Duodenal mucosa (tissue), 2 donors: ENCODE results near the gene SH3BP1.

Experiments
- H3K27ac ChIP-seq: one replicate; pipeline ENCODE4 v1.7.0; 2013; ENCODE audit warnings: low read depth, low read length
- H3K27me3 ChIP-seq, 2 donors: one replicate each; pipeline ENCODE4 v1.7.0; 2013; ENCODE audit warnings: low read length in 2 of 2, control low read depth in 1 of 2; ENCODE audit not compliant: insufficient read depth in 2 of 2, control insufficient read depth in 1 of 2
- H3K36me3 ChIP-seq, 2 donors: one replicate each; pipeline ENCODE4 v1.7.0; 2013; ENCODE audit warnings: low read length in 2 of 2, control low read depth in 1 of 2; ENCODE audit not compliant: insufficient read depth in 2 of 2, control insufficient read depth in 1 of 2
- H3K4me1 ChIP-seq, 2 donors: one replicate each; pipeline ENCODE4 v1.7.0; 2013; ENCODE audit warnings: low read length in 2 of 2, control low read depth in 1 of 2; ENCODE audit not compliant: insufficient read depth in 2 of 2, control insufficient read depth in 1 of 2
- H3K4me3 ChIP-seq, 2 donors: one replicate each; pipeline ENCODE4 v1.7.0; 2013; ENCODE audit warnings: low read length in 2 of 2, low read depth in 1 of 2
- H3K9ac ChIP-seq, 2 donors: one replicate each; pipeline ENCODE4 v1.7.0; 2013; ENCODE audit warnings: low read length in 2 of 2, low read depth in 1 of 2
- H3K9me3 ChIP-seq, 2 donors: one replicate each; pipeline ENCODE4 v1.7.0; 2013; ENCODE audit warnings: low read length in 2 of 2, control low read depth in 1 of 2; ENCODE audit not compliant: control insufficient read depth in 1 of 2

Gene SH3BP1

DNA sequence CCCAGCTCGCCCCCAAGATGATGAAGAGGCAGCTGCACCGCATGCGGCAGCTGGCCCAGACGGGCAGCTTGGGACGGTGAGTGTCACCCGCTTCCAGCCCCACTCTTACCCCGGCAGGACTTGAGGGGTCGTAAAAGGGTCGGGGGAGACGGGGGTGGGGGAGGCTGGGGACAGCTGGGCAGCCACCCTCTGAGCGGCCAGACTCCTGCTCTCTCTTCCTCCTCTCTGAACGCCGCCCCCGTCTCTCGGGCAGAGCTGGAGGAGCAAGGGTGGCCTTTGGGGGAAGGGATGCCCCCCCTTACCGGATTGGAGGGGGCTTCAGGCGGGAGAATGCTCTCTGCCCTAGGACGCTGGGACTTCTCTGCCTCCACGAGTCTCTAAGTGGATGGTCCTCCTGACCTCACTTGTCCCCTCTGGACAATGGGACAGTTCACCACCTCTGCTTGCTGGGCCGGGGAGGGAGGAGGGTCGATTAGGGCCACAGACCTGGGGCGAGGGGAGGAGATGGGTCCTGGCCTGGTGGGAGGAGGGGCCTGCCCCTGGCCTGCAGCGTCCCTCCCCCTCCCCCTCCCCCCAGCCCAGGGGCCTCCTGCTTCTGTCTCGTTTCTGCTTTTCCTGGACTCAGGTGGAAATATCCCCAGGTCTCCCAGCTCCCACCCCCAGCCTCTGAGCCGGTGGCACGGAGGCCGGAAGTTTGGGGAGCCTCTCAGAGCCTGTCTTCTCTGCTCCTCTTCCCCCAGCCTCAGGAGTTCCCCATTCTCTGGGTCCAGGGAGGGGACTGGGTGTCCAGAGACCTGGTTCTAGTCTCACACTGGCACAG, 512 bp downstream of the SH3BP1 start:
- Histone ChIP-seq H3K9ac (peak overlapping the region; percentile 96 to 97), H3K27me3 (no peaks in the 10 kb centered on the region), H3K9me3 (no peaks in the 10 kb centered on the region), H3K4me3 (peak overlapping the region; percentile 90 to 91), H3K27ac (peak overlapping the region; percentile 77), H3K4me1 (peaks cover 64 to 78% of the 10 kb centered on the region in 2 donors), H3K36me3 (peaks cover 11 to 27% of the 10 kb centered on the region in 2 donors)

- peak overlapping the region; percentile 90 to 91 for H3K4me3 ChIP-seq
- H3K4me1 ChIP-seq = peaks cover 60 to 69% of the 10 kb centered on the region in 2 donors
- H3K9ac ChIP-seq = peak overlapping the region; percentile 96 to 97
- H3K9me3 ChIP-seq = no peaks in the 10 kb centered on the region
- H3K36me3 ChIP-seq = peaks cover 11 to 35% of the 10 kb centered on the region in 2 donors
- H3K27ac ChIP-seq = peak overlapping the region; percentile 77
- no peaks in the 10 kb centered on the region for H3K27me3 ChIP-seq
Measured at GRCh38 chr22:37640591-37641560, 1.4 kb downstream of the SH3BP1 start.

- H3K4me1 ChIP-seq = peaks cover 54 to 65% of the 10 kb centered on the region in 2 donors
- H3K4me3 ChIP-seq = peak overlapping the region; percentile 90 to 91
- peaks cover 11 to 41% of the 10 kb centered on the region in 2 donors for H3K36me3 ChIP-seq
- H3K9me3 ChIP-seq = no peaks in the 10 kb centered on the region
- H3K9ac ChIP-seq = peak overlapping the region; percentile 52 to 96
- H3K27ac ChIP-seq = peak overlapping the region; percentile 77
- no peaks in the 10 kb centered on the region for H3K27me3 ChIP-seq
Measured at GRCh38 chr22:37641561-37641949, 2.1 kb downstream of the SH3BP1 start.

DNA sequence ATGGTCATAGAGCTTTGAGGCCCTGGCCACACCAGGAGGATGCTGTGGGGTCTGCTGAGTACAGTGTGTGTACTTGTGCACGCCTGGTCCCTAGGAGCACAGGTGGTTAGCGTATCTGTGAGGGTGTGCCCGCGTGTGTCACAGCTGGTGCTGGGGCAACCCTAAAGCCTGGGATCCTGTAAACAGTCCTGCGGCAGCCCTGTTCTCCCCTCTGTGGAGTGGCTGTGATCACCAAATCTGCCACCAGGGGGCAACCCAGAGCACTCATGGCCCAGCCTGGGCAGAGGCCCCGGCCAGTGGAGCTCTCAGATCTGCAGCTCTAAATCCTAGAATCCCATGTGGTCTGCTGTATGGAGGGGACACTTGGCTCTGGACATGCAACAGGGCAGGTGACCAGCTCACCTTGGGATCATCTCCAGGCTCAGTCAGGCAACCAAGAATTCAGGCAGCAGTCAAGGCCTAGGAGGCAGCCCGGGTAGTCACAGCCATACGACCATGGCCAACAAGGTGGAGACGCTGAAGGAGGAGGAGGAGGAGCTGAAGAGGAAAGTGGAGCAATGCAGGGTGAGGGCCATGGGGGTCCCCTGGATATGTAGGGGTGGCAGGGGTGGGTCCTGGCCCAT, 3.9 kb downstream of the SH3BP1 start:
- H3K36me3 ChIP-seq = peaks cover 13 to 52% of the 10 kb centered on the region in 2 donors
- H3K4me3 ChIP-seq = peak overlapping the region in 1 of 2 donors; percentile 46
- H3K4me1 ChIP-seq = peaks cover 48 to 61% of the 10 kb centered on the region in 2 donors
- peak overlapping the region; percentile 18 to 52 for H3K9ac ChIP-seq
- H3K27me3 ChIP-seq = no peaks in the 10 kb centered on the region
- no peaks in the 10 kb centered on the region for H3K9me3 ChIP-seq
- no peak overlapping the region for H3K27ac ChIP-seq

GRCh38 chr22:37647317-37647716, 7.8 kb downstream of the SH3BP1 start:
- peaks cover 20 to 82% of the 10 kb centered on the region in 2 donors for H3K36me3 ChIP-seq
- no peaks in the 10 kb centered on the region for H3K27me3 ChIP-seq
- H3K27ac ChIP-seq = peak overlapping the region; percentile 67
- H3K4me3 ChIP-seq = no peak overlapping the region
- peaks cover 29 to 32% of the 10 kb centered on the region in 2 donors for H3K4me1 ChIP-seq
- peak overlapping the region; percentile 25 to 35 for H3K9ac ChIP-seq
- H3K9me3 ChIP-seq = no peaks in the 10 kb centered on the region

- no peak overlapping the region for H3K4me3 ChIP-seq
- no peaks in the 10 kb centered on the region for H3K9me3 ChIP-seq
- no peaks in the 10 kb centered on the region for H3K27me3 ChIP-seq
- H3K9ac ChIP-seq = peak overlapping the region; percentile 27 to 38
- peaks cover 17 to 80% of the 10 kb centered on the region in 2 donors for H3K36me3 ChIP-seq
- peaks cover 23 to 26% of the 10 kb centered on the region in 2 donors for H3K4me1 ChIP-seq
- peak overlapping the region; percentile 47 for H3K27ac ChIP-seq
Measured at GRCh38 chr22:37647928-37648327, 8.5 kb downstream of the SH3BP1 start.

GRCh38 chr22:37650463-37651136, 11.1 kb downstream of the SH3BP1 start:
- no peaks in the 10 kb centered on the region for H3K9me3 ChIP-seq
- peaks cover 20 to 66% of the 10 kb centered on the region in 2 donors for H3K36me3 ChIP-seq
- H3K9ac ChIP-seq = no peak overlapping the region
- H3K27ac ChIP-seq = no peak overlapping the region
- H3K4me1 ChIP-seq = peaks cover 20 to 27% of the 10 kb centered on the region in 2 donors
- no peaks in the 10 kb centered on the region for H3K27me3 ChIP-seq
- no peak overlapping the region for H3K4me3 ChIP-seq

GRCh38 chr22:37654563-37655251, 15.2 kb downstream of the SH3BP1 start:
- peaks cover 19 to 24% of the 10 kb centered on the region in 2 donors for H3K4me1 ChIP-seq
- H3K27me3 ChIP-seq = no peaks in the 10 kb centered on the region
- H3K9ac ChIP-seq = peak overlapping the region; percentile 50 to 70
- H3K27ac ChIP-seq = peak overlapping the region; percentile 79
- no peaks in the 10 kb centered on the region for H3K9me3 ChIP-seq
- H3K4me3 ChIP-seq = no peak overlapping the region
- H3K36me3 ChIP-seq = peaks cover 17 to 37% of the 10 kb centered on the region in 2 donors

- Histone ChIP-seq H3K27me3 (no peaks in the 10 kb centered on the region), H3K4me3 (no peak overlapping the region), H3K27ac (peak overlapping the region; percentile 57), H3K9ac (no peak overlapping the region), H3K4me1 (peaks cover 24 to 29% of the 10 kb centered on the region in 2 donors), H3K36me3 (peaks cover 12 to 32% of the 10 kb centered on the region in 2 donors), H3K9me3 (no peaks in the 10 kb centered on the region)
Measured at GRCh38 chr22:37655252-37655563, 15.7 kb downstream of the SH3BP1 start.
